ENCODE data around the gene KCMF1.

GRCh38 chr2:85066874-85067351 lies 96.0 kb downstream of the KCMF1 start:
- TF ChIP-seq POLR2AphosphoS5 (IDR thresholded peaks at IDR 0.05) = no peak
- peak in 5 of 7 experiments; percentile 63 to 79 (median 66) for TF ChIP-seq CTCF (IDR thresholded peaks at IDR 0.05)
- no peak for TF ChIP-seq POLR2A (IDR thresholded peaks at IDR 0.05)
- TF ChIP-seq EP300 (IDR thresholded peaks at IDR 0.05) = no peak
